Retinal pigment epithelial cell (primary cell): ENCODE results near the gene SLC16A8.

Source experiments
- DNase-seq: peaks from one replicate; pipeline ENCODE4 v3.0.0-alpha.2; 2010; ENCODE audit warnings: low read depth
- H3K4me3 ChIP-seq: 2 replicates; pipeline ENCODE4 v1.5.1; 2011; ENCODE audit warnings: mild to moderate bottlenecking, low read length, control low read depth, moderate library complexity
- CTCF ChIP-seq: conservative IDR thresholded peaks from 2 replicates; pipeline ENCODE4 v1.5.1; 2011; ENCODE audit warnings: low read depth, low read length, control low read depth, inconsistent platforms

The SLC16A8 gene

GRCh38 chr22:38085501-38085900 lies 1.5 kb upstream of the SLC16A8 start:
- no peak for DNase-seq

GRCh38 chr22:38085056-38085455 lies 1.1 kb upstream of the SLC16A8 start:
- no peak for DNase-seq
- H3K4me3 ChIP-seq, result no peak overlapping the region
- no peak for TF ChIP-seq CTCF

More at GRCh38 chr22:38085501-38085900, 1.5 kb upstream of the SLC16A8 start:
- no peak for TF ChIP-seq CTCF
- H3K4me3 ChIP-seq, result no peak overlapping the region

- TF ChIP-seq CTCF, result no peak
- peak overlapping the region; percentile 10 for H3K4me3 ChIP-seq
- no peak for DNase-seq
Observed at GRCh38 chr22:38082986-38083710, 836 bp downstream of the SLC16A8 start.

- no peak for DNase-seq
- no peak for TF ChIP-seq CTCF
- H3K4me3 ChIP-seq, result peak overlapping the region; percentile 10
Observed at GRCh38 chr22:38081941-38082828, 1.8 kb downstream of the SLC16A8 start.

- no peak for TF ChIP-seq CTCF
- peak overlapping the region; percentile 10 for H3K4me3 ChIP-seq
- no peak for DNase-seq
Observed at GRCh38 chr22:38081636-38081940, 2.4 kb downstream of the SLC16A8 start.

- DNase-seq, result no peak
- H3K4me3 ChIP-seq, result no peak overlapping the region
- TF ChIP-seq CTCF, result no peak
Observed at GRCh38 chr22:38080850-38081635, 2.9 kb downstream of the SLC16A8 start.
